ENCODE measurements around the gene IRF4.

Gene IRF4

GRCh38 chr6:353642-354614 is 37.6 kb upstream of the IRF4 start:
- DNase-seq (ENCODE audit: low spot score), result no peak

- DNase-seq (ENCODE audit: low spot score), result no peak
Observed at GRCh38 chr6:354631-355280, 36.8 kb upstream of the IRF4 start.

- no peak for DNase-seq (ENCODE audit: low spot score)
Observed at GRCh38 chr6:355373-356208, 36.0 kb upstream of the IRF4 start.

GRCh38 chr6:356828-357251 is 34.7 kb upstream of the IRF4 start:
- DNase-seq (ENCODE audit: low spot score), result peak; percentile 75

DNA sequence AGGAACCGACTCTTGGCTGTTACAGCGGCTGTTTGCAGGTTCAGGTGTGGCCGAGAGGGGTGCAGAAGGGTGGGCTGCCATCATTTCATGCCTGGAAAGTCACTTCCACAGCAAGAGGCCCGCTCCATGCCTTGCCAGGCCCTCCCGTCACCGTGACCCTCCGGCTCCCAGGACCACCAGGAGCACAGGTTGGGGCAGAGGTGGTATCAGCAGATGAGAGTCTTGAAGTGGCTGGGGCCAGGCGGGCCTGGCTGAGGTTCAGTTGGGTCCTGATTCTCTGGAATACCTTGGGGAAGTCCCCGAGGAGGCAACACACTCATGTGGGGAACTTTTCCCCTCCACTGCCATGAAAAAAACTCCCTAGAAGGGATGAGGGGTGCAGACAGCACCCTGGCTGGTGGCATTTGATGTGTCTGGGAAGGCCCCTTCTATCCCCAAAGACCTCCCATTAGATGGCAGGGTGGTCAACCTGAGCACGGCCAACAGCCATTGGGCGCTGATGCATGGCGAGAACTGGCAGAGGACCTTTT is 34.2 kb upstream of the IRF4 start:
- no peak for DNase-seq (ENCODE audit: low spot score)

GRCh38 chr6:357791-358341 is 33.7 kb upstream of the IRF4 start:
- DNase-seq (ENCODE audit: low spot score), result no peak

GRCh38 chr6:358432-358831 is 33.1 kb upstream of the IRF4 start:
- no peak for DNase-seq (ENCODE audit: low spot score)

GRCh38 chr6:358847-359246 is 32.7 kb upstream of the IRF4 start:
- no peak for DNase-seq (ENCODE audit: low spot score)

DNA sequence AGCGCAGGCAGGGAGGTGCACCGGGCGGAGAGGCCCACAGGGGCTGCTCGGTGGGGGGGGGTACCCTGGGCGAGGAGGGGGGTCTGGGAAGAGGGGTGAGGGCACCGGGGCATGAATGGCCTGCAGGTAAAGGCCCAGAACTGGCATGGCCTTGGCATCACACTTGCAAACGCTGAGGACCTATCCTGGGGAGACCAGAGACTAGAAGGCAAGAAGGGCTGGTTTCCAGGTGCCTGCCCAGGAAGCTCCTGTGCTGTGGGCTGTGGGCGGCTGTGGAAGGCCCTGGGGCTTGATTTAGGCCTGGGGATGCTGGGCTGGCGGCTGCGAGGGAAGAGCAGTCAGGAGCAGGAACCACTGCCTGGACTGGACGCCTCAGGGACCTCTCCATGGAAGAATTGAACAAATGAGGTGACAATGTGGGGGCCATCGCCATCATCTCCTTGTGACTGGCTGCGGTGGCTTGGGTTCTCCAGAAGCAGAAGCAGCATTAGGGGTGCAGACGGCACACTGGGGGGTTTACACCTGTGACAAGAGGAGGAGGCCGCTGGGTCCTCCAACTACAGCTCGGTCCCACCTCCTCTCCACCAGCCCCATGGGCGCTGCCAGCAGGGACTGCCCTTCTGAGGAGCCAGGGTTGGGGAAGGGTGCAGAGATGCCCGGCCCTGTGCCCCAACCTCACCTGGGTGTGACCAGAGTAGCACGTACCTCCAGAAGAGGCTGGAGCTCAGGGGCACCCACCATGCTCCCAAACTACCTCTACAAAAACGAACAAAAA is 32.1 kb upstream of the IRF4 start:
- no peak for DNase-seq (ENCODE audit: low spot score)

DNA sequence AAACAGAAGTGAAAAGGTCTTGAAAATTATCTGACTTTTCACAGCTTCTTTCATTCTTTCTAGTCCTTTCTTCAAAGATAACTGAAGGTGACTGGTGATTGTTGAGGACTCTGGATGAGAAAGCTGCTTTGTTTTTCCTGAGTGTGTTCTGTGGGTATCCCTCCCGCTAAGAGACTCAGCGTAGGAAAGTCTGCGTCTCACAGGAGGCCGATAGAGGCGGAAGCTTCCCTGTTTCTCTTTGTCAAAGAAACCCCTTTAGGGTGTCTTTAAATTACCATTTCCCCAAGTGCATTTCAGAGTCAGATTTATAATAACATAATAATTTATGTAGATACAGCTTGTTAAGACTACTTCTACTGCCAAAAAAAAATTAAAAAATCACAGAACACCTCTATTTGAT is 31.2 kb upstream of the IRF4 start:
- no peak for DNase-seq (ENCODE audit: low spot score)

GRCh38 chr6:360764-361373 is 30.7 kb upstream of the IRF4 start:
- no peak for DNase-seq (ENCODE audit: low spot score)

- no peak for DNase-seq (ENCODE audit: low spot score)
Observed at GRCh38 chr6:361411-362132, 30.0 kb upstream of the IRF4 start.

- no peak for DNase-seq (ENCODE audit: low spot score)
Observed at GRCh38 chr6:362231-362923, 29.2 kb upstream of the IRF4 start.

DNA sequence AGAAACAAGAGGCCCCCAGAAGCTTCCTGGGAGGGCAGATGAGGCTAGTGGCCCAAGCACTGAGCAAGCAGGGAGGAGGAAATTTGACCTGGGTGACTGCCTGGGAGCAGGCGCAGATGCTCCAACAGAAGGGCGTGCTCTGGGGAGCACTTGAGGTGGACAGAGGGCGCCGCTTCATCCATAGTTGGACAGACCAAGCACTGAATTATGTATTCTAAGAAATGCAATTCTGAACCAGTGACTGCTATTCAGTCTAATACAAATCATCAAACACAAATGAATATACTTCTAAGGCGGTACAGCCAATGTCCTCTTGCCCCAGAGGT is 28.7 kb upstream of the IRF4 start:
- DNase-seq (ENCODE audit: low spot score), result no peak

- no peak for DNase-seq (ENCODE audit: low spot score)
Observed at GRCh38 chr6:363291-363690, 28.3 kb upstream of the IRF4 start.

DNA sequence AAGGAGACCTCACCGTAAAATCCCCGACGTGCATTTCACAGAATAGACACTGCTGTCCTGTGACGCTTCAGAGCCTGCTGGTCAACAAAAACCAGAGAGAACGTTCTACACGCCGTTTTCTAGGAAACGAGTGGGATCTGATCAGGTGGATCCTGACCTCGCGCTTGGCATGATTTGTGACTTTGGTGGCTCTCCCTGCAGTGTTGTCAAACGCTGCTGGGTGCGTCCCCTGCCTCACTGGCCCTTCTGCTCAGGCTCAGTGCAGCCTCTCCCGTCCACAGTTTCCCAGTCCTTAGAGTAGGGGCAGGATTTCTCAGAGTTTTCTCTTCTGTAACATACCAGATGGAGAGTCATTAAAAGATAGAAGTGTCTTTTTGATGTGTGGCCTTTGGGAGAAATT is 27.6 kb upstream of the IRF4 start:
- DNase-seq (ENCODE audit: low spot score), result no peak

GRCh38 chr6:364609-365540 is 26.7 kb upstream of the IRF4 start:
- DNase-seq (ENCODE audit: low spot score), result peak; percentile 50

GRCh38 chr6:365835-366234 is 25.7 kb upstream of the IRF4 start:
- DNase-seq (ENCODE audit: low spot score), result no peak

Measured in germinal center (tissue), 1 donor.